Measurements from ENCODE around the gene HADH.

HADH gene

DNA sequence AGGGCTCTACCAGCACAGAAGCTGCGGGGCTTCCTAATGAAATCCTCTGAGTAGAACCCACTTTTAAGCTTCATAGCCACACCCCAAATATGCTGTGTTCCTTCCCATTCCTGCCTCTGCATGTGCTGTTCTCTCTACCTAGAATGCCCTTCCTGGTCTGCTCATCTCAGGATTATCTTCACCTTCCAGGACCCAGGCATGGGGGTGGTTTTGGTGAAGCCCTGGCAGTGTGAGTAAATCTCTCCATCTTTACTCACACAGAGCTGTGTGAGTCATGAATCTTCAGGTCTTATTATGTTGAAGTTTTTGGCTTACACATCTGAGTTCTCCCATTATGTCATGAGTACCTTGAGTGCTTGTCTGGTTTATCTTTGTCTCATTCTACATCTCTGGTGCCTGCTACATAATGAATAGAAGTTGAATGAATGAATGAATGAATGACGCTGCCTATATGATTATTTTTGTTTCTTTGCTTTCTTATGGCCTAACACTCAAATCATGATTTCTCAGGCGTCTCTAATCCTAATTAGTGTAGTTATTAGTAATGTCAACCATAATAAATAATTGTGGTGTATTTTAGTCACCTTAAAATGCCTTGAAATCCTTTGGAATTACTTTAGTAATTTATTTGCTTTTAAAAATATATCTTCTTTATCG, 41.9 kb downstream of the HADH start:
- H3K27ac ChIP-seq (ENCODE audit: low read depth, low read length) = no peak overlapping the region
- no peak overlapping the region for H3K4me3 ChIP-seq (ENCODE audit: low read depth, low read length)
- H3K9me3 ChIP-seq (ENCODE audit: control insufficient read depth, insufficient read depth, low read length) = no peaks in the 10 kb centered on the region
- peaks cover 65% of the 10 kb centered on the region for H3K36me3 ChIP-seq (ENCODE audit: control insufficient read depth, insufficient read depth, low read length)
- no peak overlapping the region for H3K9ac ChIP-seq (ENCODE audit: low read depth, low read length)
- no peaks in the 10 kb centered on the region for H3K27me3 ChIP-seq (ENCODE audit: control insufficient read depth, insufficient read depth, low read length)
- no peaks in the 10 kb centered on the region for H3K4me1 ChIP-seq (ENCODE audit: control insufficient read depth, insufficient read depth, low read length)

DNA sequence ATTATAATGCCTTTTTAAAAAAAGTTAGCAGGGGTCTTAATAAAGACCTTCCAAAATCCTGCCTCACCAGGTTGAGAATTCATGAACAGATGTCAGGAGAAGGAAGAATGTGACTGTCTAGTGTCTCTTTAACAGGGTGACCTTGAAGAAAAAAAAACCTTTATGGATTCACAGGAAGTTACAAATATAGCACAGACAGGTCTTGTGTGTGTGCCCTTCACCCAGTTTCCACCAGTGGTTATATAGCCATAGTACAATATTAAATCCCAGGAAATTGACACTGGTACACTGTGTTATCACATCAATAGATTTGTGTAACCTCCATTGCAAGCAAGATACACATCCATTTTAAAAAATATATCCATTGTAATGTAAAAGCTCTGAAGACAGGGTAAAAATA, 43.7 kb downstream of the HADH start:
- no peak overlapping the region for H3K9ac ChIP-seq (ENCODE audit: low read depth, low read length)
- no peaks in the 10 kb centered on the region for H3K4me1 ChIP-seq (ENCODE audit: control insufficient read depth, insufficient read depth, low read length)
- no peak overlapping the region for H3K4me3 ChIP-seq (ENCODE audit: low read depth, low read length)
- peaks cover 50% of the 10 kb centered on the region for H3K36me3 ChIP-seq (ENCODE audit: control insufficient read depth, insufficient read depth, low read length)
- H3K9me3 ChIP-seq (ENCODE audit: control insufficient read depth, insufficient read depth, low read length) = no peaks in the 10 kb centered on the region
- no peaks in the 10 kb centered on the region for H3K27me3 ChIP-seq (ENCODE audit: control insufficient read depth, insufficient read depth, low read length)
- H3K27ac ChIP-seq (ENCODE audit: low read depth, low read length) = no peak overlapping the region

DNA sequence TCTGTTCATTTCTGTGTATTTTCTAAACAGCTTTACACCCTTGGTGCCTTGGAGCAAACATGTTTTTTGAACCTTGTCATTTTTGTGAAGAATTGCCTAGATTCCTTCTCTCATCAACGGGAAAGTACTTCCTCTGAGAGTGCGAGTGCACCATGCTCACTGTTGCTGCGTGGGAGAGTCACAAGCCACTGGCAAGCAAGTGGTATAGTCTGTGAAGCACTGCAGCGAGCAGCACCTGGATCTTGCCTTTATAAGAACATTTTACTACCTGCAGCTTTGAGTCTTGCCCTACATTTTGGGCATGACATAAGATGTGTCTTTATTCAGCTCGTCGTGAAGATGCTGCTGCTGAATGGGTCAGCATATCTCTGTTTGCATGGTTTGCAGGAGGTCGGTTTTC, 44.9 kb downstream of the HADH start:
- Histone ChIP-seq H3K27me3 (ENCODE audit: control insufficient read depth, insufficient read depth, low read length) (no peaks in the 10 kb centered on the region), H3K9me3 (ENCODE audit: control insufficient read depth, insufficient read depth, low read length) (no peaks in the 10 kb centered on the region), H3K36me3 (ENCODE audit: control insufficient read depth, insufficient read depth, low read length) (peaks cover 38% of the 10 kb centered on the region), H3K4me1 (ENCODE audit: control insufficient read depth, insufficient read depth, low read length) (no peaks in the 10 kb centered on the region), H3K9ac (ENCODE audit: low read depth, low read length) (no peak overlapping the region), H3K4me3 (ENCODE audit: low read depth, low read length) (no peak overlapping the region), H3K27ac (ENCODE audit: low read depth, low read length) (no peak overlapping the region)

DNA sequence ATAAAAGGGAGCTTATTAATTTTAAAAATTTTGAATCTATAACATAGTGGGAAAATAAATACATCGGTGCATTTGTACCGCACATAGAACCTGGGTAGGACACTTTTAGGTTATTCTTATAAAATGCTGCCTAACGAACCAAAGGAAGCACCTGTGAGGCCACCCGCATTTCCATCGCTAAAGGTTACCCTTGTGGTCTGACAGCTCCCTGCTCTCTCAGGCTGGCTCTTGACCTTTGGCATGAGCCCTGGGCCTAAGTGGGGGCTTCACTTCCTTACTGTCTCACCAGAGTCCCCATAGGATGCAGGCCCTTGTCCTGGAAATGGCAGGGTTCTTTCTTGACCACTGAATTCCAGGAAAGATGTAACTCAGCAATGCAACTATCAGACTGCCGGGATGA, 46.0 kb downstream of the HADH start:
- Histone ChIP-seq H3K4me3 (ENCODE audit: low read depth, low read length) (no peak overlapping the region), H3K36me3 (ENCODE audit: control insufficient read depth, insufficient read depth, low read length) (peaks cover 36% of the 10 kb centered on the region), H3K27ac (ENCODE audit: low read depth, low read length) (no peak overlapping the region), H3K27me3 (ENCODE audit: control insufficient read depth, insufficient read depth, low read length) (no peaks in the 10 kb centered on the region), H3K9ac (ENCODE audit: low read depth, low read length) (no peak overlapping the region), H3K9me3 (ENCODE audit: control insufficient read depth, insufficient read depth, low read length) (no peaks in the 10 kb centered on the region), H3K4me1 (ENCODE audit: control insufficient read depth, insufficient read depth, low read length) (no peaks in the 10 kb centered on the region)

DNA sequence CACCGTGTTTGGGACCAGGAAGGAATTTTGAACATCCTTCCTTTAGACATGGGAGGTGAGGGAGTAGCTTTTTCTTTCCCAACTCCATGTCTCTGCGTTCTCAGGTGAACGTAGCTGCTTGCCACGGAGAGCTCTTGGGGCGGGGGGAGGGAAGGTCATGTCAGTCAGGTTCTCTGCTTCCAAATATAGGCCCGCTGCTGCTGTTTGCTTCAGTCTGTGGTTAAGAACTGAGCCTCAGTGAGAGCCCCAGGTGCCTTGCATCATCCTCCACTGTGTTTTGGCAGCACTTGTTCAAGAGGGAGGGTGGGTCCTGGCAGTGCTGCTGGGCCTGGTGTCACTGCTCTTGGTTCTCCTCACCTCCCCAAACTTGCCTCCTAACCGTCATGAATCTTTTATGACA, 46.5 kb downstream of the HADH start:
- Histone ChIP-seq H3K4me3 (ENCODE audit: low read depth, low read length) (no peak overlapping the region), H3K36me3 (ENCODE audit: control insufficient read depth, insufficient read depth, low read length) (peaks cover 36% of the 10 kb centered on the region), H3K9me3 (ENCODE audit: control insufficient read depth, insufficient read depth, low read length) (no peaks in the 10 kb centered on the region), H3K4me1 (ENCODE audit: control insufficient read depth, insufficient read depth, low read length) (no peaks in the 10 kb centered on the region), H3K27ac (ENCODE audit: low read depth, low read length) (no peak overlapping the region), H3K9ac (ENCODE audit: low read depth, low read length) (no peak overlapping the region), H3K27me3 (ENCODE audit: control insufficient read depth, insufficient read depth, low read length) (no peaks in the 10 kb centered on the region)

DNA sequence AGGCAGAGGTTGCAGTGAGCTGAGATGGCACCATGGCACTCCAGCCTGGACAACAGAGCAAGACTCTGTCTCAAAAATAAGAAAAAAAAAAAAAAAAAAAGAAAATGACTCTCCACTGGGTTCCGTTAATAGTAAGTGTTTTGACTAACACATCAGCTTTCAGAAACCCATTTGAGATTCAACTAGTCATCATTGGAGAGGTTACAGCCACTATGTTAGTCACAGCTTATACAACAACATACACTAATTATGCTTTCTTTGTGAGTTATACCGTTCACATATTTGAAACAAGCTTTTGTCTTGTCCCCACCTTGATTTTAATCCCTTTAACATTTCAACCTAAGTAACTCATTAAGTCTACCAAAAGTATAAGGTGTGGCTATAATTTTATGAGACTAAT, 48.2 kb downstream of the HADH start:
- Histone ChIP-seq H3K9ac (ENCODE audit: low read depth, low read length) (no peak overlapping the region), H3K4me3 (ENCODE audit: low read depth, low read length) (no peak overlapping the region), H3K27me3 (ENCODE audit: control insufficient read depth, insufficient read depth, low read length) (no peaks in the 10 kb centered on the region), H3K36me3 (ENCODE audit: control insufficient read depth, insufficient read depth, low read length) (peaks cover 30% of the 10 kb centered on the region), H3K27ac (ENCODE audit: low read depth, low read length) (no peak overlapping the region), H3K4me1 (ENCODE audit: control insufficient read depth, insufficient read depth, low read length) (no peaks in the 10 kb centered on the region), H3K9me3 (ENCODE audit: control insufficient read depth, insufficient read depth, low read length) (no peaks in the 10 kb centered on the region)

DNA sequence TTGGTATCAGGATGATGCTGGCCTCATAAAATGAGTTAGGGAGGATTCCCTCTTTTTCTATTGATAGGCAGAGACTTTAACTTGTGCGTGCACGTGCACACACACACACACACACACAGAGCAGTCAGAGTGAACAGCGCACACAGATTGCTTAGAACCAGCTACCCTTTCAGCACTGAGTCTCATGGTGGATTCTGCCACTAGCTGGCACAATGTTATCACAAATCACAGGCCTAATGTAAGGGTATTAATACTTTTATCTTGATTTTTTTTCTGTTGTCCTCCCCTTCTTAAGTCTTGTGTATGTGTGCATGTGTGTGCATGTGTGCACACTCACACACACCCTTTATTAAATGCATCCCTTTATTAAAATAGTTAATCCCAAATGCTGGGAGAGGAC, 53.2 kb downstream of the HADH start:
- no peaks in the 10 kb centered on the region for H3K36me3 ChIP-seq (ENCODE audit: control insufficient read depth, insufficient read depth, low read length)
- H3K4me3 ChIP-seq (ENCODE audit: low read depth, low read length) = no peak overlapping the region
- 0 out of 2 replicates have a peak, but pooled peaks cover 3% of the 10 kb centered on the region for H3K4me1 ChIP-seq (ENCODE audit: control insufficient read depth, insufficient read depth, low read length)
- H3K9ac ChIP-seq (ENCODE audit: low read depth, low read length) = no peak overlapping the region
- H3K9me3 ChIP-seq (ENCODE audit: control insufficient read depth, insufficient read depth, low read length) = no peaks in the 10 kb centered on the region
- no peaks in the 10 kb centered on the region for H3K27me3 ChIP-seq (ENCODE audit: control insufficient read depth, insufficient read depth, low read length)
- peak overlapping the region; percentile 42 for H3K27ac ChIP-seq (ENCODE audit: low read depth, low read length)

DNA sequence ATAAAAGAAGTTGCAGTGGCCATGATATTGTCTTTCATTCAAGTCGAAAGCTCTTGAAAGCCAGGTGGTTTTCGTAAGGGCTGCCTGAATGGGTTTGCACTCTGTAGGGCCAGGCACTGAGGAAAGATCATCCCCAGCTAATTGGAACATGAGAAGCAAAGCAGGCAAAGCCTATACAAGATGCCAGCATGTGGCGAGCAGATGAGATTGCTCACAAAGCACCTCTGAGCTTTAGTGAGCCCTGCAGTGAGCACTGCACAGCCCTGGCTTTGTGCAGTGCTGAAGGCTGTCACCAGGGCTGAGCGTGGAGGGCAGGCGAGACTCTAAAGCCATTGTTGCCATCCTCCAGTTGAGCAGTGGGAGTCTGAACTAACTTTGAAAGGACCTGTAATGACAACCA, 53.8 kb downstream of the HADH start:
- Histone ChIP-seq H3K27ac (ENCODE audit: low read depth, low read length) (peak overlapping the region; percentile 42), H3K4me3 (ENCODE audit: low read depth, low read length) (no peak overlapping the region), H3K9ac (ENCODE audit: low read depth, low read length) (no peak overlapping the region), H3K36me3 (ENCODE audit: control insufficient read depth, insufficient read depth, low read length) (no peaks in the 10 kb centered on the region), H3K4me1 (ENCODE audit: control insufficient read depth, insufficient read depth, low read length) (0 out of 2 replicates have a peak, but pooled peaks cover 3% of the 10 kb centered on the region), H3K27me3 (ENCODE audit: control insufficient read depth, insufficient read depth, low read length) (no peaks in the 10 kb centered on the region), H3K9me3 (ENCODE audit: control insufficient read depth, insufficient read depth, low read length) (no peaks in the 10 kb centered on the region)

DNA sequence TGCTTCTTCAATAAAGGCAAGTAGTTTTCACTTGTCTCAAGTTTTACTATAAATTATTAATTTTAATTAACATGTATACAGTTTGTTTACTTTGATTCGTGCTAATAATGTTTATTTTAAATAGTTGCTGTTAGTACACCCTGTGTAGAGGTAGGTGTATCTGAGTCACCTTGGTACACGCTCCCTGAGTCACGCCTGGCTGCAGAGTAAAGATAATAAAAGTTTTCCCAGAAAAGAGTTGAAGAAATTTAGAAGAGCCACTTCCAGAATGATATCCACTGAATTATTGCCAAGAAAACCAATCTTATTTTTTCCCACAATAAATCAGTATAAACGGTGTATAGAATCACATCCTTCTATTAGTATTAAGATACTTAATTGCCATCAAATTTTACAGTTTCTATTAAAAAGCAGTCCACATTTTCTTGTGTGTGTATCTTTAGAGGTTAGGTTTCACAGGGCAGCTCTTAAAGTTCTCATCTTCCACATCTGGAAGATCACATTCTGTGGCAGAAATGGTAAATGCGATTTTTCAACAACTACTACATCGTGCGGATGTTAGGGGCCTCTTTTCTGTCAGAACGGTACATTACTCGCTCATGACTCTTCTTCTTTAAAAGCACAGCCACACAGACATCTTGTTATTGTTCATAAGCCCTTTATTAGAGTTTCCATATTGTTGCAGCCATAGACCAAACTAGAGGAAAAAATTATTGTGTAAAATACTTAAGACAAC, 55.4 kb downstream of the HADH start:
- no peaks in the 10 kb centered on the region for H3K36me3 ChIP-seq (ENCODE audit: control insufficient read depth, insufficient read depth, low read length)
- peaks cover 15% of the 10 kb centered on the region for H3K27me3 ChIP-seq (ENCODE audit: control insufficient read depth, insufficient read depth, low read length)
- no peak overlapping the region for H3K9ac ChIP-seq (ENCODE audit: low read depth, low read length)
- H3K4me3 ChIP-seq (ENCODE audit: low read depth, low read length) = no peak overlapping the region
- H3K27ac ChIP-seq (ENCODE audit: low read depth, low read length) = no peak overlapping the region
- no peaks in the 10 kb centered on the region for H3K9me3 ChIP-seq (ENCODE audit: control insufficient read depth, insufficient read depth, low read length)
- 0 out of 2 replicates have a peak, but pooled peaks cover 3% of the 10 kb centered on the region for H3K4me1 ChIP-seq (ENCODE audit: control insufficient read depth, insufficient read depth, low read length)

DNA sequence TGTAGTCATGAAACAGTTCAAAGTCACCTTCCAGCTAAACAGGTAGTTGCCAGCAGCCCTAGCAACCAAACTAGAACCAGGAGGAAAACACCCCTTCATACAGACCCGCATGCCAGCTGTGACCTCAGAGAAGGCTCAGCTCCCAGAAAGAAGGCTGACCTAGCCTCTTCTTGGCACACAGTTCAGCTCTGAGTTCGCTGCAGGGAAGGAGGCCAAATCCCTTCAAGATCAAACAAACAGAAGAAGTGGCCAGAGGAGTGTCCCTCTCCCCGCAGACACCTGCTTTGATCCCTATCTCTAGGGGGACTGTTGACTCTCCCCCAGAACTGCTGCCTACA, 56.0 kb downstream of the HADH start:
- Histone ChIP-seq H3K4me1 (ENCODE audit: control insufficient read depth, insufficient read depth, low read length) (0 out of 2 replicates have a peak, but pooled peaks cover 3% of the 10 kb centered on the region), H3K4me3 (ENCODE audit: low read depth, low read length) (no peak overlapping the region), H3K36me3 (ENCODE audit: control insufficient read depth, insufficient read depth, low read length) (no peaks in the 10 kb centered on the region), H3K27ac (ENCODE audit: low read depth, low read length) (no peak overlapping the region), H3K9me3 (ENCODE audit: control insufficient read depth, insufficient read depth, low read length) (no peaks in the 10 kb centered on the region), H3K27me3 (ENCODE audit: control insufficient read depth, insufficient read depth, low read length) (peaks cover 15% of the 10 kb centered on the region), H3K9ac (ENCODE audit: low read depth, low read length) (no peak overlapping the region)

DNA sequence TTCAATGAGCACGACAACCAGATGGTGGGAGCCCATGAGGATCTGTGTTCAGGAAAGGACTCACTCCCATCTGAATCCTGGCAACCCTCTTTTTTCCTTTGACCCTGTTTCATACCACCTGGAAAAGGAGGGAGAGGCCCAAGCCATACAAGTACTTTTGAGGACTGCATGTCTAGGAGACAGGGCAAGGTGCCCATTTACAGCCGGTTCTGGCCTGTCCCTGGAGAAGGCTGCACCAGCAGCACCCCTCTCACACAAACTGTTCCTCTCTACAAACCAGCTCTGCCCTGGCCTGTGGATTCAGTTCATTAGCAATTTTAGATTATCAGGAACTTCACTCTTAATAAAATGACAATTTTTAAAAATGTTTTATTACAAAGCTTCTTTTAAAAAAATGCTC, 57.5 kb downstream of the HADH start:
- Histone ChIP-seq H3K27ac (ENCODE audit: low read depth, low read length) (no peak overlapping the region), H3K9me3 (ENCODE audit: control insufficient read depth, insufficient read depth, low read length) (no peaks in the 10 kb centered on the region), H3K27me3 (ENCODE audit: control insufficient read depth, insufficient read depth, low read length) (peaks cover 19% of the 10 kb centered on the region), H3K36me3 (ENCODE audit: control insufficient read depth, insufficient read depth, low read length) (no peaks in the 10 kb centered on the region), H3K4me1 (ENCODE audit: control insufficient read depth, insufficient read depth, low read length) (0 out of 2 replicates have a peak, but pooled peaks cover 3% of the 10 kb centered on the region), H3K9ac (ENCODE audit: low read depth, low read length) (no peak overlapping the region), H3K4me3 (ENCODE audit: low read depth, low read length) (no peak overlapping the region)
